ENCODE results near the gene PCNT. TPM values are rescaled to one million over a fixed set of nuclear protein-coding genes. Genes with fewer than 3 reads are reported as not detected.

PCNT gene
- total and polyA plus RNA-seq, 10 of the 15 experiments (the other 5 are each of a cell fraction or from before 2014, with no cell fraction given): 2.9 to 39.6 (median 20.5) TPM

DNA sequence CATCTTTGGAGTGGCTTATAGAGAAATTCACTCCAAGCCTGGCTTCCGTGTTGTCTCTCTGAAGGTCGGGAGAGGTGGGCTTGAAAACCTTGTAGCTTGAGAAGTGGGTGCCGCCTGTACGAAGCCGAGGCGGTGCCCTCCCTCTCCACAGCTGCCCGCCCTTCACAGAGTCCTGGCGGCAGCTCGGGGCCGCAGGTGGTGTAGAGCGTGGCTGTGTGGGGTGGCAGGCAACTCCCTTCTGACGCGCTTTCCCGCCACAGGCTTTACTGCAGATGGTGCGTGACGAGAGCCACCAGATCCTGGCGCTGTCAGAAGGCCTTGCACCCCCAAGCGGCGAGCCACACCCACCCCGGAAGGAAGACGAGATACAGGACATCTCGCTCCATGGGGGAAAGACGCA, 101.6 kb downstream of the PCNT start (continued):
- TF ChIP-seq, protein P1, sequence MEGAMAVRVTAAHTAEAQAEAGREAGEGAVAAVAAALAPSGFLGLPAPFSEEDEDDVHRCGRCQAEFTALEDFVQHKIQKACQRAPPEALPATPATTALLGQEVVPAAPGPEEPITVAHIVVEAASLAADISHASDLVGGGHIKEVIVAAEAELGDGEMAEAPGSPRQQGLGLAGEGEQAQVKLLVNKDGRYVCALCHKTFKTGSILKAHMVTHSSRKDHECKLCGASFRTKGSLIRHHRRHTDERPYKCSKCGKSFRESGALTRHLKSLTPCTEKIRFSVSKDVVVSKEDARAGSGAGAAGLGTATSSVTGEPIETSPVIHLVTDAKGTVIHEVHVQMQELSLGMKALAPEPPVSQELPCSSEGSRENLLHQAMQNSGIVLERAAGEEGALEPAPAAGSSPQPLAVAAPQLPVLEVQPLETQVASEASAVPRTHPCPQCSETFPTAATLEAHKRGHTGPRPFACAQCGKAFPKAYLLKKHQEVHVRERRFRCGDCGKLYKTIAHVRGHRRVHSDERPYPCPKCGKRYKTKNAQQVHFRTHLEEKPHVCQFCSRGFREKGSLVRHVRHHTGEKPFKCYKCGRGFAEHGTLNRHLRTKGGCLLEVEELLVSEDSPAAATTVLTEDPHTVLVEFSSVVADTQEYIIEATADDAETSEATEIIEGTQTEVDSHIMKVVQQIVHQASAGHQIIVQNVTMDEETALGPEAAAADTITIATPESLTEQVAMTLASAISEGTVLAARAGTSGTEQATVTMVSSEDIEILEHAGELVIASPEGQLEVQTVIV (IDR thresholded peaks at IDR 0.05; ENCODE audit: borderline replicate concordance, partially characterized antibody): no peak
- TF ChIP-seq SMC3 (IDR thresholded peaks at IDR 0.05; ENCODE audit: borderline replicate concordance, low read length): no peak

- ChIA-PET SMC1A (ENCODE audit: uncharacterized antibody, unreplicated experiment) (no interaction called here), CTCF (no interaction called here), POLR2A (no interaction called here), RAD21 (ENCODE audit: unreplicated experiment) (no interaction called here)
- H3K27ac ChIP-seq (ENCODE audit: control insufficient read depth, insufficient read depth): no peak overlapping the region
- H3K4me2 ChIP-seq (ENCODE audit: control insufficient read depth, insufficient read depth): no peak overlapping the region
- no peaks in the 10 kb centered on the region for H4K20me1 ChIP-seq (ENCODE audit: control insufficient read depth, insufficient read depth)
- H2AFZ ChIP-seq (ENCODE audit: control insufficient read depth, low read depth, low read length): no peak overlapping the region
- H3K4me3 ChIP-seq: no peak overlapping the region
- intact Hi-C loops (cut with micrococcal nuclease; ENCODE audit: unreplicated experiment) (no loop called here), in situ Hi-C loops (cut with MboI) (no loop called here)
- WGBS (ENCODE audit: insufficient coverage, insufficient replicate concordance, low lambda C conversion rate, missing lambda C conversion rate): 98% methylated on average over 18 of the region's 22 CpGs
- ATAC-seq (no peak), DNase-seq (ENCODE audit: low read depth, low spot score) (no peak), FAIRE-seq (no peak)
- no peaks in the 10 kb centered on the region for H3K9me3 ChIP-seq (replicated peaks; ENCODE audit: control insufficient read depth, insufficient read depth, low read length)
- H3K36me3 ChIP-seq (ENCODE audit: control insufficient read depth in 2 of 2, insufficient read depth in 2 of 2, low read length in 1 of 2): peaks cover 6 to 19% of the 10 kb centered on the region in 2 experiments
- no TSS peak for BruUV-seq (replicated peaks)
- no peaks in the 10 kb centered on the region for H3K27me3 ChIP-seq (replicated peaks in 1 of 2; ENCODE audit: control insufficient read depth in 2 of 2, insufficient read depth in 2 of 2, low read length in 1 of 2)
- no peaks in the 10 kb centered on the region for H3K4me1 ChIP-seq (ENCODE audit: control insufficient read depth, insufficient read depth, low read length)
- H3K9ac ChIP-seq (ENCODE audit: control insufficient read depth, insufficient read depth, low read length): no peak overlapping the region
- no peaks in the 10 kb centered on the region for H3K79me2 ChIP-seq (ENCODE audit: control insufficient read depth, insufficient read depth, low read length)
- TF ChIP-seq CBFB (IDR thresholded peaks at IDR 0.05; ENCODE audit: low read depth) (no peak), CBX5 (IDR thresholded peaks at IDR 0.05; ENCODE audit: low read depth) (no peak), EED (IDR thresholded peaks at IDR 0.05; ENCODE audit: low read depth) (no peak), WRNIP1 (IDR thresholded peaks at IDR 0.05; ENCODE audit: borderline replicate concordance, low read depth, low read length) (no peak), FOS (IDR thresholded peaks at IDR 0.05; ENCODE audit: borderline replicate concordance, extremely low read depth, insufficient read length) (no peak)
- TF ChIP-seq, protein P2, sequence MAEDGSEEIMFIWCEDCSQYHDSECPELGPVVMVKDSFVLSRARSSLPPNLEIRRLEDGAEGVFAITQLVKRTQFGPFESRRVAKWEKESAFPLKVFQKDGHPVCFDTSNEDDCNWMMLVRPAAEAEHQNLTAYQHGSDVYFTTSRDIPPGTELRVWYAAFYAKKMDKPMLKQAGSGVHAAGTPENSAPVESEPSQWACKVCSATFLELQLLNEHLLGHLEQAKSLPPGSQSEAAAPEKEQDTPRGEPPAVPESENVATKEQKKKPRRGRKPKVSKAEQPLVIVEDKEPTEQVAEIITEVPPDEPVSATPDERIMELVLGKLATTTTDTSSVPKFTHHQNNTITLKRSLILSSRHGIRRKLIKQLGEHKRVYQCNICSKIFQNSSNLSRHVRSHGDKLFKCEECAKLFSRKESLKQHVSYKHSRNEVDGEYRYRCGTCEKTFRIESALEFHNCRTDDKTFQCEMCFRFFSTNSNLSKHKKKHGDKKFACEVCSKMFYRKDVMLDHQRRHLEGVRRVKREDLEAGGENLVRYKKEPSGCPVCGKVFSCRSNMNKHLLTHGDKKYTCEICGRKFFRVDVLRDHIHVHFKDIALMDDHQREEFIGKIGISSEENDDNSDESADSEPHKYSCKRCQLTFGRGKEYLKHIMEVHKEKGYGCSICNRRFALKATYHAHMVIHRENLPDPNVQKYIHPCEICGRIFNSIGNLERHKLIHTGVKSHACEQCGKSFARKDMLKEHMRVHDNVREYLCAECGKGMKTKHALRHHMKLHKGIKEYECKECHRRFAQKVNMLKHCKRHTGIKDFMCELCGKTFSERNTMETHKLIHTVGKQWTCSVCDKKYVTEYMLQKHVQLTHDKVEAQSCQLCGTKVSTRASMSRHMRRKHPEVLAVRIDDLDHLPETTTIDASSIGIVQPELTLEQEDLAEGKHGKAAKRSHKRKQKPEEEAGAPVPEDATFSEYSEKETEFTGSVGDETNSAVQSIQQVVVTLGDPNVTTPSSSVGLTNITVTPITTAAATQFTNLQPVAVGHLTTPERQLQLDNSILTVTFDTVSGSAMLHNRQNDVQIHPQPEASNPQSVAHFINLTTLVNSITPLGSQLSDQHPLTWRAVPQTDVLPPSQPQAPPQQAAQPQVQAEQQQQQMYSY (CRISPR knock-in tag; IDR thresholded peaks at IDR 0.05): no peak
- TF ChIP-seq, protein P3, sequence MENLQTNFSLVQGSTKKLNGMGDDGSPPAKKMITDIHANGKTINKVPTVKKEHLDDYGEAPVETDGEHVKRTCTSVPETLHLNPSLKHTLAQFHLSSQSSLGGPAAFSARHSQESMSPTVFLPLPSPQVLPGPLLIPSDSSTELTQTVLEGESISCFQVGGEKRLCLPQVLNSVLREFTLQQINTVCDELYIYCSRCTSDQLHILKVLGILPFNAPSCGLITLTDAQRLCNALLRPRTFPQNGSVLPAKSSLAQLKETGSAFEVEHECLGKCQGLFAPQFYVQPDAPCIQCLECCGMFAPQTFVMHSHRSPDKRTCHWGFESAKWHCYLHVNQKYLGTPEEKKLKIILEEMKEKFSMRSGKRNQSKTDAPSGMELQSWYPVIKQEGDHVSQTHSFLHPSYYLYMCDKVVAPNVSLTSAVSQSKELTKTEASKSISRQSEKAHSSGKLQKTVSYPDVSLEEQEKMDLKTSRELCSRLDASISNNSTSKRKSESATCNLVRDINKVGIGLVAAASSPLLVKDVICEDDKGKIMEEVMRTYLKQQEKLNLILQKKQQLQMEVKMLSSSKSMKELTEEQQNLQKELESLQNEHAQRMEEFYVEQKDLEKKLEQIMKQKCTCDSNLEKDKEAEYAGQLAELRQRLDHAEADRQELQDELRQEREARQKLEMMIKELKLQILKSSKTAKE (IDR thresholded peaks at IDR 0.05; ENCODE audit: low read depth, poor library complexity, severe bottlenecking): no peak
Observed at GRCh38 chr21:46426313-46427046, 102.5 kb downstream of the PCNT start.
